ENCODE results near the gene MOSPD3.
A peak's percentile ranks its signal among the peaks of the same experiment; 100 is the strongest.
"Not testable (repeated sequence)": the region's sequence is repeated elsewhere in the genome, so short reads cannot be mapped to it uniquely, and the experiment has no call there.

Gene MOSPD3

GRCh38 chr7:100626055-100626454, 13.7 kb downstream of the MOSPD3 start:
- DNase-seq (ENCODE audit: low spot score), result no peak

GRCh38 chr7:100626530-100627237, 14.3 kb downstream of the MOSPD3 start:
- DNase-seq (ENCODE audit: low spot score), result peak; percentile 99

GRCh38 chr7:100627238-100627549, 14.9 kb downstream of the MOSPD3 start:
- no peak for DNase-seq (ENCODE audit: low spot score)

GRCh38 chr7:100629117-100629716, 16.9 kb downstream of the MOSPD3 start:
- DNase-seq (ENCODE audit: low spot score), result no peak

- DNase-seq (ENCODE audit: low spot score), result no peak
Measured at GRCh38 chr7:100630066-100630465, 17.7 kb downstream of the MOSPD3 start.

GRCh38 chr7:100632951-100633717, 20.8 kb downstream of the MOSPD3 start:
- DNase-seq (ENCODE audit: low spot score), result no peak

GRCh38 chr7:100639995-100640516, 27.7 kb downstream of the MOSPD3 start:
- no peak for DNase-seq (ENCODE audit: low spot score)

- DNase-seq (ENCODE audit: low spot score), result no peak
Measured at GRCh38 chr7:100640517-100641440, 28.4 kb downstream of the MOSPD3 start.

- no peak for DNase-seq (ENCODE audit: low spot score)
Measured at GRCh38 chr7:100641463-100641859, 29.1 kb downstream of the MOSPD3 start, which contains the start of gene TFR2. Gene TFR2, minus strand, starts transcription at chr7:100641552. Its CDS starts 43 bp downstream, at chr7:100641509.

GRCh38 chr7:100641860-100642533, 29.7 kb downstream of the MOSPD3 start:
- no peak for DNase-seq (ENCODE audit: low spot score)

GRCh38 chr7:100642534-100642907, 30.2 kb downstream of the MOSPD3 start:
- no peak for DNase-seq (ENCODE audit: low spot score)

GRCh38 chr7:100649826-100650565, 37.7 kb downstream of the MOSPD3 start:
- DNase-seq (ENCODE audit: low spot score), result no peak

- DNase-seq (ENCODE audit: low spot score), result no peak
Measured at GRCh38 chr7:100654908-100655831, 42.8 kb downstream of the MOSPD3 start.

- peak; percentile 89 for DNase-seq (ENCODE audit: low spot score)
Measured at GRCh38 chr7:100655908-100656674, 43.8 kb downstream of the MOSPD3 start, which contains the start of gene ACTL6B. Gene ACTL6B, minus strand, starts transcription at chr7:100656448. Its CDS starts 94 bp downstream, at chr7:100656354.

GRCh38 chr7:100662194-100662776, 49.9 kb downstream of the MOSPD3 start:
- not testable (repeated sequence) for DNase-seq (ENCODE audit: low spot score)
